SK-N-SH treated with all-trans-retinoic acid at 6 μM for 48 hours (cell line): ENCODE results near the gene DCST2.
"Not testable (repeated sequence)": the region's sequence is repeated elsewhere in the genome, so short reads cannot be mapped to it uniquely, and the experiment has no call there.

Experiments used
- ESRRG ChIP-seq: fragments of 250-450 bp; sonication (Bioruptor Pico); IDR thresholded peaks from 2 replicates; pipeline ENCODE4 v1.6.1; 2021; ENCODE audit warnings: mild to moderate bottlenecking
- TF ChIP-seq, protein P1 (sequence below): fragments of 250-450 bp; sonication (Bioruptor Pico); IDR thresholded peaks from 2 replicates; pipeline ENCODE4 v1.5.1; 2020; ENCODE audit warnings: low read depth, mild to moderate bottlenecking, moderate library complexity
- TF ChIP-seq, protein P2 (sequence below): fragments of 250-450 bp; sonication (Bioruptor Pico); IDR thresholded peaks from 2 replicates; pipeline ENCODE4 v1.5.1; 2021; ENCODE audit warnings: mild to moderate bottlenecking, moderate library complexity
- TF ChIP-seq, protein P3 (sequence below): fragments of 250-450 bp; sonication (Bioruptor Pico); IDR thresholded peaks from 2 replicates; pipeline ENCODE4 v1.8.0; 2020; ENCODE audit warnings: mild to moderate bottlenecking, moderate library complexity, borderline replicate concordance

DNA sequence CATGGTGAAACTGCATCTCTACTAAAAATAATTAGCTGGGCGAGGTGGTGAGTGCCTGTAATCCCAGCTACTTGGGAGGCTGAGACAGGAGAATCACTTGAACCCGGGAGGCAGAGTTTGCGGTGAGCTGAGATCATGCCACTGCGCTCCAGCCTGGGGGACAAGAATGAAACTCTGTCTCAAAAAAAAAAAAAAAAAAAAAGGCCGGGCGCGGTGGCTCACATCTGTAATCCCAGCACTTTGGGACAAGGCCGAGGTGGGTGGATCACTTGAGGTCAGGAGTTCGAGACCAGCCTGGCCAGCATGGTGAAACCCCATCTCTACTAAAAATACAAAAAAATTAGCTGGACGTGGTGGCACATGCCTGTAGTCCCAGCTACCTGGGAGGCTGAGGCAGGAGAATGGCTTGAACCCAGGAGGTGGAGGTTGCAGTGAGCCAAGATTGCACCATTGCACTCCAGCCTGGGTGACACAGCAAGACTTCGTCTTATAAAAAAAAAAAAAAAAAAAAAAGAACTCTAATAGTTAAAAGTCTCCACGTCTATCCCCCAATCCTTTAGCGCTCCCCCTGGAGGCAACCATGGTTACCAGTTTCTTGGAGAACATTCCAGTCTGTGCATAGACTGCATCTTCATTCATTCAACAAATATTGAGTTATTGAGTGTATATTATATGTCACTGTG is 38.1 kb downstream of the DCST2 start:
- TF ChIP-seq, protein P1, sequence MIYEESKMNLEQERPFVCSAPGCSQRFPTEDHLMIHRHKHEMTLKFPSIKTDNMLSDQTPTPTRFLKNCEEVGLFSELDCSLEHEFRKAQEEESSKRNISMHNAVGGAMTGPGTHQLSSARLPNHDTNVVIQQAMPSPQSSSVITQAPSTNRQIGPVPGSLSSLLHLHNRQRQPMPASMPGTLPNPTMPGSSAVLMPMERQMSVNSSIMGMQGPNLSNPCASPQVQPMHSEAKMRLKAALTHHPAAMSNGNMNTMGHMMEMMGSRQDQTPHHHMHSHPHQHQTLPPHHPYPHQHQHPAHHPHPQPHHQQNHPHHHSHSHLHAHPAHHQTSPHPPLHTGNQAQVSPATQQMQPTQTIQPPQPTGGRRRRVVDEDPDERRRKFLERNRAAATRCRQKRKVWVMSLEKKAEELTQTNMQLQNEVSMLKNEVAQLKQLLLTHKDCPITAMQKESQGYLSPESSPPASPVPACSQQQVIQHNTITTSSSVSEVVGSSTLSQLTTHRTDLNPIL (CRISPR knock-in tag): not testable (repeated sequence)
- TF ChIP-seq ESRRG (CRISPR knock-in tag): not testable (repeated sequence)
- TF ChIP-seq, protein P2, sequence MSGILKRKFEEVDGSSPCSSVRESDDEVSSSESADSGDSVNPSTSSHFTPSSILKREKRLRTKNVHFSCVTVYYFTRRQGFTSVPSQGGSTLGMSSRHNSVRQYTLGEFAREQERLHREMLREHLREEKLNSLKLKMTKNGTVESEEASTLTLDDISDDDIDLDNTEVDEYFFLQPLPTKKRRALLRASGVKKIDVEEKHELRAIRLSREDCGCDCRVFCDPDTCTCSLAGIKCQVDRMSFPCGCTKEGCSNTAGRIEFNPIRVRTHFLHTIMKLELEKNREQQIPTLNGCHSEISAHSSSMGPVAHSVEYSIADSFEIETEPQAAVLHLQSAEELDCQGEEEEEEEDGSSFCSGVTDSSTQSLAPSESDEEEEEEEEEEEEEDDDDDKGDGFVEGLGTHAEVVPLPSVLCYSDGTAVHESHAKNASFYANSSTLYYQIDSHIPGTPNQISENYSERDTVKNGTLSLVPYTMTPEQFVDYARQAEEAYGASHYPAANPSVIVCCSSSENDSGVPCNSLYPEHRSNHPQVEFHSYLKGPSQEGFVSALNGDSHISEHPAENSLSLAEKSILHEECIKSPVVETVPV: not testable (repeated sequence)
- TF ChIP-seq, protein P3, sequence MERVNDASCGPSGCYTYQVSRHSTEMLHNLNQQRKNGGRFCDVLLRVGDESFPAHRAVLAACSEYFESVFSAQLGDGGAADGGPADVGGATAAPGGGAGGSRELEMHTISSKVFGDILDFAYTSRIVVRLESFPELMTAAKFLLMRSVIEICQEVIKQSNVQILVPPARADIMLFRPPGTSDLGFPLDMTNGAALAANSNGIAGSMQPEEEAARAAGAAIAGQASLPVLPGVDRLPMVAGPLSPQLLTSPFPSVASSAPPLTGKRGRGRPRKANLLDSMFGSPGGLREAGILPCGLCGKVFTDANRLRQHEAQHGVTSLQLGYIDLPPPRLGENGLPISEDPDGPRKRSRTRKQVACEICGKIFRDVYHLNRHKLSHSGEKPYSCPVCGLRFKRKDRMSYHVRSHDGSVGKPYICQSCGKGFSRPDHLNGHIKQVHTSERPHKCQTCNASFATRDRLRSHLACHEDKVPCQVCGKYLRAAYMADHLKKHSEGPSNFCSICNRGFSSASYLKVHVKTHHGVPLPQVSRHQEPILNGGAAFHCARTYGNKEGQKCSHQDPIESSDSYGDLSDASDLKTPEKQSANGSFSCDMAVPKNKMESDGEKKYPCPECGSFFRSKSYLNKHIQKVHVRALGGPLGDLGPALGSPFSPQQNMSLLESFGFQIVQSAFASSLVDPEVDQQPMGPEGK: not testable (repeated sequence)
